CD4-positive, CD25-positive, alpha-beta regulatory T cell (primary cell): ENCODE results near the gene E2F8. TPM values are rescaled to one million over a fixed set of nuclear protein-coding genes. Genes with fewer than 3 reads are reported as not detected.

Experiments used
- ATAC-seq, 2 donors: fragments of 150-1000 bp; cut with Tn5 transposase; one replicate each; pipeline ENCODE4 v1.10.0; 2021; ENCODE audit warnings: low read depth in 2 of 2, moderate number of reproducible peaks in 2 of 2, moderate library complexity in 1 of 2
- DNase-seq, 3 donors: peaks; one replicate each; pipeline versions ENCODE4 v3.0.0 to v3.0.0-alpha.2; 2012 to 2022; ENCODE audit warnings: mixed read lengths in 1 of 3
- H3K27ac ChIP-seq: one replicate; pipeline ENCODE4 v1.7.0; 2013; ENCODE audit warnings: mild to moderate bottlenecking, low read length; ENCODE audit not compliant: insufficient read depth, poor library complexity, severe bottlenecking
- H3K27me3 ChIP-seq: one replicate; pipeline ENCODE4 v1.7.0; 2013; ENCODE audit warnings: low read length; ENCODE audit not compliant: control insufficient read depth, insufficient read depth
- H3K36me3 ChIP-seq: one replicate; pipeline ENCODE4 v1.7.0; 2013; ENCODE audit warnings: mild to moderate bottlenecking, low read length, moderate library complexity; ENCODE audit not compliant: control insufficient read depth, insufficient read depth
- H3K4me1 ChIP-seq: 2 replicates; pipeline ENCODE4 v1.7.0; 2013; ENCODE audit warnings: mild to moderate bottlenecking, low read length; ENCODE audit not compliant: insufficient read depth, control insufficient read depth, poor library complexity, severe bottlenecking
- H3K4me3 ChIP-seq: one replicate; pipeline ENCODE4 v1.7.0; 2013; ENCODE audit warnings: low read depth, mild to moderate bottlenecking, low read length, moderate library complexity
- H3K9me3 ChIP-seq, 2 experiments: 1 replicate in 1 of 2; 2 replicates in 1 of 2; pipeline ENCODE4 v1.7.0; 2013; ENCODE audit warnings: low read length in 2 of 2, mild to moderate bottlenecking in 1 of 2, moderate library complexity in 1 of 2; ENCODE audit not compliant: control insufficient read depth in 2 of 2
- H3K27ac Mint-ChIP-seq, 3 donors: one replicate each; pipeline ENCODE4 v1.8.0; 2020 to 2022; ENCODE audit warnings: mild to moderate bottlenecking in 3 of 3, mixed read lengths in 3 of 3, moderate library complexity in 2 of 3
- H3K27me3 Mint-ChIP-seq: one replicate; pipeline ENCODE4 v1.8.0; 2022; ENCODE audit warnings: mild to moderate bottlenecking, mixed read lengths
- H3K36me3 Mint-ChIP-seq: one replicate; pipeline ENCODE4 v1.8.0; 2020; ENCODE audit warnings: mixed read lengths
- H3K4me1 Mint-ChIP-seq, 4 donors: one replicate each; pipeline ENCODE4 v1.8.0; 2020 to 2022; ENCODE audit warnings: mixed read lengths in 4 of 4, mild to moderate bottlenecking in 1 of 4
- H3K4me3 Mint-ChIP-seq, 4 donors: one replicate each; pipeline ENCODE4 v1.8.0; 2020 to 2022; ENCODE audit warnings: mild to moderate bottlenecking in 4 of 4, mixed read lengths in 4 of 4, moderate library complexity in 3 of 4
- H3K9me3 Mint-ChIP-seq, 7 donors: one replicate each; pipeline ENCODE4 v1.8.0; 2020 to 2022; ENCODE audit warnings: mixed read lengths in 7 of 7, mild to moderate bottlenecking in 3 of 7, moderate library complexity in 2 of 7
- polyA plus RNA-seq, 4 donors: library from polyadenylated mRNA; unstranded; fragments of 300-500 nt; fragmentation: Illumina TruSeq; gene quantifications; one replicate each; pipeline ENCODE4 v1.2.3, GENCODE V29; 2021
- total RNA-seq: library from RNA; stranded (reverse); gene quantifications from one replicate; pipeline ENCODE4 v1.2.3, GENCODE V29; 2022

Gene E2F8
- total and polyA plus RNA-seq, 5 donors from 2014 or later, result 0.25 to 0.35 (median 0.33) TPM; not detected in 2

- Mint-ChIP-seq H3K4me3 (no peak overlapping the region), H3K27me3 (no peaks in the 10 kb centered on the region), H3K4me1 (no peaks in the 10 kb centered on the region), H3K27ac (no peak overlapping the region), H3K9me3 (no peaks in the 10 kb centered on the region), H3K36me3 (peaks cover 3% of the 10 kb centered on the region)
- Histone ChIP-seq H3K36me3 (no peaks in the 10 kb centered on the region), H3K27ac (no peak overlapping the region), H3K4me3 (no peak overlapping the region), H3K27me3 (no peaks in the 10 kb centered on the region), H3K9me3 (no peaks in the 10 kb centered on the region), H3K4me1 (no peaks in the 10 kb centered on the region)
- ATAC-seq (no peak), DNase-seq (no peak)
Measured at GRCh38 chr11:19191530-19192169, 49.1 kb downstream of the E2F8 start.

- H3K4me1 Mint-ChIP-seq, result no peaks in the 10 kb centered on the region
Measured at GRCh38 chr11:19187833-19188258, 52.9 kb downstream of the E2F8 start.

GRCh38 chr11:19187114-19187832, 53.5 kb downstream of the E2F8 start:
- ATAC-seq (no peak), DNase-seq (no peak)
- Histone ChIP-seq H3K9me3 (no peaks in the 10 kb centered on the region), H3K27me3 (no peaks in the 10 kb centered on the region), H3K4me1 (no peaks in the 10 kb centered on the region), H3K4me3 (no peak overlapping the region), H3K36me3 (no peaks in the 10 kb centered on the region), H3K27ac (no peak overlapping the region)
- Mint-ChIP-seq H3K36me3 (peaks cover 5% of the 10 kb centered on the region), H3K4me1 (no peaks in the 10 kb centered on the region), H3K27me3 (no peaks in the 10 kb centered on the region), H3K4me3 (no peak overlapping the region), H3K27ac (no peak overlapping the region), H3K9me3 (no peaks in the 10 kb centered on the region)

More at GRCh38 chr11:19187833-19188258, 52.9 kb downstream of the E2F8 start:
- no peaks in the 10 kb centered on the region for H3K9me3 Mint-ChIP-seq
- no peak for ATAC-seq
- H3K27me3 ChIP-seq, result no peaks in the 10 kb centered on the region
- H3K9me3 ChIP-seq, result no peaks in the 10 kb centered on the region
- H3K36me3 Mint-ChIP-seq, result peaks cover 5% of the 10 kb centered on the region
- H3K27ac Mint-ChIP-seq, result no peak overlapping the region
- no peaks in the 10 kb centered on the region for H3K27me3 Mint-ChIP-seq
- H3K27ac ChIP-seq, result no peak overlapping the region
- no peak overlapping the region for H3K4me3 ChIP-seq
- H3K4me3 Mint-ChIP-seq, result no peak overlapping the region
- H3K36me3 ChIP-seq, result no peaks in the 10 kb centered on the region
- no peak for DNase-seq
- no peaks in the 10 kb centered on the region for H3K4me1 ChIP-seq

- H3K36me3 ChIP-seq, result no peaks in the 10 kb centered on the region
- ATAC-seq, result no peak
- H3K4me1 ChIP-seq, result no peaks in the 10 kb centered on the region
- H3K4me3 ChIP-seq, result no peak overlapping the region
- no peak for DNase-seq
- Mint-ChIP-seq H3K4me3 (no peak overlapping the region), H3K9me3 (no peaks in the 10 kb centered on the region), H3K36me3 (peaks cover 6% of the 10 kb centered on the region), H3K27me3 (no peaks in the 10 kb centered on the region), H3K4me1 (no peaks in the 10 kb centered on the region), H3K27ac (no peak overlapping the region)
- H3K27ac ChIP-seq, result no peak overlapping the region
- H3K27me3 ChIP-seq, result no peaks in the 10 kb centered on the region
- no peaks in the 10 kb centered on the region for H3K9me3 ChIP-seq
Measured at GRCh38 chr11:19185516-19186052, 55.2 kb downstream of the E2F8 start.

- Histone ChIP-seq H3K4me3 (no peak overlapping the region), H3K27ac (no peak overlapping the region), H3K4me1 (no peaks in the 10 kb centered on the region), H3K27me3 (no peaks in the 10 kb centered on the region), H3K36me3 (no peaks in the 10 kb centered on the region), H3K9me3 (no peaks in the 10 kb centered on the region)
- DNase-seq (no peak), ATAC-seq (no peak)
- Mint-ChIP-seq H3K4me1 (no peaks in the 10 kb centered on the region), H3K9me3 (no peaks in the 10 kb centered on the region), H3K27me3 (no peaks in the 10 kb centered on the region), H3K36me3 (peaks cover 9% of the 10 kb centered on the region), H3K27ac (no peak overlapping the region), H3K4me3 (no peak overlapping the region)
Measured at GRCh38 chr11:19185036-19185435, 55.7 kb downstream of the E2F8 start.

- DNase-seq, result no peak
- peaks cover 10% of the 10 kb centered on the region for H3K36me3 Mint-ChIP-seq
Measured at GRCh38 chr11:19183646-19184045, 57.1 kb downstream of the E2F8 start.

GRCh38 chr11:19181531-19182261, 59.0 kb downstream of the E2F8 start:
- Mint-ChIP-seq H3K27ac (peak overlapping the region in 1 of 3 donors; percentile 4), H3K4me3 (no peak overlapping the region), H3K4me1 (peaks cover 0 to 8% (median under 1%) of the 10 kb centered on the region in 4 donors), H3K9me3 (peaks cover 0 to 4% (median 0%) of the 10 kb centered on the region in 7 donors), H3K27me3 (no peaks in the 10 kb centered on the region), H3K36me3 (peaks cover 23% of the 10 kb centered on the region)
- ATAC-seq (no peak), DNase-seq (no peak)
- Histone ChIP-seq H3K4me1 (no peaks in the 10 kb centered on the region), H3K27ac (no peak overlapping the region), H3K9me3 (no peaks in the 10 kb centered on the region), H3K27me3 (no peaks in the 10 kb centered on the region), H3K36me3 (peaks cover 4% of the 10 kb centered on the region), H3K4me3 (no peak overlapping the region)

More at GRCh38 chr11:19183646-19184045, 57.1 kb downstream of the E2F8 start:
- ATAC-seq, result no peak
- no peaks in the 10 kb centered on the region for H3K4me1 Mint-ChIP-seq
- H3K4me3 ChIP-seq, result no peak overlapping the region
- H3K9me3 ChIP-seq, result no peaks in the 10 kb centered on the region
- no peaks in the 10 kb centered on the region for H3K4me1 ChIP-seq
- H3K9me3 Mint-ChIP-seq, result no peaks in the 10 kb centered on the region
- H3K27me3 ChIP-seq, result no peaks in the 10 kb centered on the region
- H3K27me3 Mint-ChIP-seq, result no peaks in the 10 kb centered on the region
- no peak overlapping the region for H3K27ac ChIP-seq
- H3K4me3 Mint-ChIP-seq, result no peak overlapping the region
- H3K36me3 ChIP-seq, result no peaks in the 10 kb centered on the region
- H3K27ac Mint-ChIP-seq, result no peak overlapping the region
